GM21423 (cell line): ENCODE results near the gene FOXP4.

Experiments
- ATAC-seq: cut with Tn5 transposase; IDR thresholded peaks from one replicate; pipeline ENCODE4 v1.9.1; 2021; ENCODE audit warnings: mild to moderate bottlenecking, moderate library complexity; ENCODE audit not compliant: unreplicated experiment

Gene FOXP4

GRCh38 chr6:41582540-41582939, 36.4 kb downstream of the FOXP4 start:
- no peak for ATAC-seq

DNA sequence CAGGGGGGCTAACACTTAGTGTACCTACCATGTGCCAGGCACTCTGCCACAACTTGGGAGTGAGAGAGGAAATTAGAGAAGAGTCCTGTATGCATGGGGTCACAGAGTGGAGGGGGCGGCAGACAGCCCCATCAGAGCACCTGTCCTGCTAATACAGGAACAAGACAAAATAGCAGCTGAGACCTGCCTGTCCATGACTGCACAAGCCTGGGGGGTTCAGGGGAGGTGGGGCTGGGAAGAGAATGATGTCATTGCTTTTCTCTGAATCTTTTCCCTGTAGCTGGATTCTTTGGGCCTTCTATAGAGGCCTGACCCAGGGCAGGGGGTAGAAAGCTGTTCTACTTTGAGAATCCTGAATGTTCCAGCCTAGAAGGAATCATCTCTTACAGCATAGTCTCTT, 37.4 kb downstream of the FOXP4 start:
- no peak for ATAC-seq

- no peak for ATAC-seq
Measured at GRCh38 chr6:41584205-41584604, 38.0 kb downstream of the FOXP4 start.

DNA sequence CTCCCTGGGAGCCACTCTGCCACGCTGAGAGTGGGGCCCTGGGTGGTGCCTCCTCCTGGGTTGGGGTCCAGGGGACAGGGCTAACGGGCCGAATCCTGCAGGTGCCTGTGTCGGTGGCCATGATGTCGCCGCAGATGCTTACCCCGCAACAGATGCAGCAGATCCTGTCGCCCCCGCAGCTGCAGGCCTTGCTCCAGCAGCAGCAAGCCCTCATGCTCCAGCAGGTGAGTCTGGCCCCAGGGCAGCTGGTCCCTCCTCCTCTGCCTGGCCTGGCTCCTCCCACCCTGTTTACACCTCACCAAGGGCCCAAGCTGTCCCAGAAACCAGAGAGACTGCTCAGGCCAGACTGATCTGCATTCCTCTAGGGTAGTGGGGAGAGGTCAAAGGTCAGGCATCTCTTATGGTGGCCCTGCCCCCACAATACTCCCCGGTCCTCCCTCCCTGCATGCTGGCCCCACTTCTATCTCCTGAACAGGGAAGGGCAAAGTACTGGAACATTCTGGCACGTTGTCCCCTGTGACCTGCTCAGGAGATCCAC, 38.6 kb downstream of the FOXP4 start:
- no peak for ATAC-seq

- no peak for ATAC-seq
Measured at GRCh38 chr6:41585605-41586004, 39.4 kb downstream of the FOXP4 start.

- no peak for ATAC-seq
Measured at GRCh38 chr6:41586252-41587007, 40.2 kb downstream of the FOXP4 start.

GRCh38 chr6:41587131-41587879, 41.1 kb downstream of the FOXP4 start:
- no peak for ATAC-seq

GRCh38 chr6:41588111-41588510, 41.9 kb downstream of the FOXP4 start:
- ATAC-seq, result no peak

DNA sequence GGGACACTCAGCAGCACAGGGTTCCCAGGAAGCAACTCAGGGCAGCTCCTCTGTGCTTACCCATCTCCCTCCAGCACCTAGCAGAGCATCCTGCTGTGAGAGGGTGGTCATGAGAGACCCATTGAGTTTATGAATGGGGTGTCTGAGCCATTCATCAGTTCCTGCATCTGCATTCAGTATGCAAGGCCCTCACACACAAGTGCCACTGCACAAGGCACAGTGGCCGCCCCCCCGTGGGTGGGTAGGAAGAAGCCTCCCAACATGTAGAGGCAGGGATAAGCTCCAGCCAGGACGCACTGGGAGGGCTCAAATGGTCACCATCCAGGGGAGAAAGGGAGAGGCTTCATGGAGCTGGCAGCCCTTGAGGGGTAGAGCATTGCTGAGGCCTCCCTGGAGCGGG, 43.0 kb downstream of the FOXP4 start:
- ATAC-seq, result no peak

GRCh38 chr6:41589636-41590622, 43.7 kb downstream of the FOXP4 start:
- no peak for ATAC-seq

DNA sequence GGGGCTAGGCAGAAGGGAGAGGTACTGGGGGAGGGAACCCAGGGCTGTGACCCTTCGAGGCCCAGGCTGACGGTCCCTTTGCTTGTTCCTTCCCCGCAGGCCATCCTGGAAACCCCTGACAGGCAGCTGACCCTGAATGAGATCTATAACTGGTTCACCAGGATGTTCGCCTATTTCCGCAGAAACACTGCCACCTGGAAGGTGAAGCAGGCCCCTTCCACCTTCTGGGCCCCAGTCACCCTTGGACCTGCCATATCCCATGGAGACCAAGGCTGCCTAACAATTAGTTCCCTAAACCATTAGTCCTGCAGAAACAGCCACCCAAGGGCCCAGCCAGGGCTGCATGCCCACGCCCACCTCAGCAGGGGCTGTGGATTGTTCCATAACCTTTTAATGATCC, 44.9 kb downstream of the FOXP4 start:
- no peak for ATAC-seq

- ATAC-seq, result no peak
Measured at GRCh38 chr6:41591859-41592502, 45.8 kb downstream of the FOXP4 start.

- ATAC-seq, result no peak
Measured at GRCh38 chr6:41593406-41593805, 47.2 kb downstream of the FOXP4 start.

- ATAC-seq, result no peak
Measured at GRCh38 chr6:41593839-41594238, 47.7 kb downstream of the FOXP4 start.

GRCh38 chr6:41594326-41594725, 48.1 kb downstream of the FOXP4 start:
- no peak for ATAC-seq

DNA sequence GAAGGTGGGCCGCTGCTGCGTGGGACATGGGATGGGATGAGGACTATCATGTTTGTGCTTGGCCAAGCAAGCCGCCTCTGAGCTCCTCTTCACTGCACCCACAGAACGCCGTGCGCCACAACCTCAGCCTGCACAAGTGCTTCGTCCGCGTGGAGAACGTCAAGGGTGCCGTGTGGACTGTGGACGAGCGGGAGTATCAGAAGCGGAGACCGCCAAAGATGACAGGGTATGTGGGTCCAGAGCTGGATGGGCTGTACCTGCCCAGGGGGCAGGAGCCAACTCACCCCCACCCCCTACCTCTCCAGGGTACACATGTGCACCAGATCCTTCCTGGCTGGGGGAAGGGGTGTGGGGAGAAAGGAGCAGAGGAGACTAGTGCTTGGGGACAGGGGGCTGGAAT, 48.6 kb downstream of the FOXP4 start:
- ATAC-seq, result no peak

GRCh38 chr6:41595166-41595565, 49.0 kb downstream of the FOXP4 start:
- ATAC-seq, result no peak

- ATAC-seq, result no peak
Measured at GRCh38 chr6:41596096-41596685, 50.0 kb downstream of the FOXP4 start.

- ATAC-seq, result no peak
Measured at GRCh38 chr6:41596807-41597206, 50.6 kb downstream of the FOXP4 start.
